ELR (cell line): ENCODE results near the gene SPTA1.
"Not testable (repeated sequence)": the region's sequence is repeated elsewhere in the genome, so short reads cannot be mapped to it uniquely, and the experiment has no call there.

Experiments
- DNase-seq: peaks from one replicate; pipeline ENCODE4 v3.0.0-alpha.2; 2015; ENCODE audit warnings: low read depth

The SPTA1 gene

DNA sequence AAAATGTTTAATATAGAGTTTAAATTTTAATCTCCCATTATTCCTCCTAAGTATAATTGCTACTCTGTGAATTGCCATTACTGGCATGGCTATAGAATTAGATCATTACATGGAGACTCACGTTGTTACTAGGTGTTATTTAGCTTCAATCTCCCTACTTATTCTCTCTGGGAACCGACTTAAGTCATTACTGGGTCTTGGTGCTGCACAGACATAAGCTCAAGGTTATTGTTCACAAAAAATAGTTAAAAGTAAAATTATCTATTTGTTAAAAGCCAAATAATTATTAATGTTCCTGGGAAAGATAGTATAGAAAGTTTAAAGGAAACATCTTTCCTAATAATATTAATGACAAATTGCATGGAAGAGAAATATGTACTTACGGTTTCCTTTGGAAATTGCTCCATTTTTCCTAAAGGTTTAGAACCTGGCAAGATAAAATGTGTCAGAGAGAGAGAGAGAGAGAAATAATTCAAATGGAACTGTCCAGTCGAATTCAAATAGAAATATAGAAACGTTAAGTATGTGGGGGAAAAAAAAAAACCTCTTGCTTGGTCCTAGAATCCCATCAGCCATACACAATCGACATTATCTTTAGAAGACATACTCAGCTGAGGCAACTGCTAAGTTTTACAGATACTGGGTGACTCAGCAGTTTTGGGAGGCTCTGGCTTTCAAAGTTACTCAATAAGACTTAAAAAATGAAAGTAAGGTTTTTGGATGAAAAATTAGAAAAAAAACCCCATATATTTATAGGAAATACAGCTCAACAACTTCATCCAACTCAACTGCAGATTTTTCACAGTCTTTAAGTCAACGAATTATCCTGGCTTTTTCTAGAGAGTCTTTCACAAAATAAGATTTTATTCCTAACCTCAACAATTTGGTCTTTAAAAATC, at the start of gene SPTA1:
SPTA1 (minus strand) TSS at position 605 of the 899 bp plus-strand sequence; CDS start at position 407, 198 bp downstream.
- no peak for DNase-seq

DNA sequence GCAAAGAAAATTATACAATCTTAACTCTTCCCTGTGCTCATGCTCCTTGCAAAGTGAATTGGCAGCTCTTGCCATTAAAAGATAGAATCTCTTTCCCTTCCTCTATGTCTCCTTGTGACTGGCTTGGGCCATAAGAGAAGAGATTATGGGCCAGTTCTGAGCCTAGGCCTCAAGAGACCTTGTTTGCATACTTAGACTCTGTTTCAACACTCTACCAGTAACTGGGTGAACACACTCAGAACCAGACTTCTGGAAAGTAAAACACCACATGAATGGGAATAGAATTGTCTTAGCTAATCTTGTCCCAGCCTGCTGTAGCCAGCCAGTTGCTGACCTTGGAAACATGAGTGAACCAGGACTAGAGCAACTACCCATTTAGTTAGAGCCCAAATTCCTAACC, 49.3 kb upstream of the SPTA1 start:
- no peak for DNase-seq

DNA sequence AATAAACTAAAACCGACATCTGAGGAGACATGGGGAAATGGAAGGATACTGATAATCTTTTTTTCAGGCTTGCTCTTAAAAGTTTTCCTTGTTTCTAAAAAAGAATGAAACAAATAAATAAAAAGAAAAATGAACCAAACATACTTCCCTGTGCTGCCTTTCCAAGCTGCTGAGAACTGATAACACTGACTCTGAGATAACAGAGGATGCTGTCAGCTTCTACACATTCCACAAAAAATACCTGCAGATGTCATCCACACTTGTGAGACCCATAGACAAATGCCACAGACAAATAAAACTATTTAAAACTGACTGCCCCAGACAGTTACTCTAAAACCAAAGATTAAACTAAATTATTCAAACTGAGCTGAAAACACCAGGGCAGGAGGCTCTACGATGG, 46.0 kb upstream of the SPTA1 start:
- DNase-seq = no peak

DNA sequence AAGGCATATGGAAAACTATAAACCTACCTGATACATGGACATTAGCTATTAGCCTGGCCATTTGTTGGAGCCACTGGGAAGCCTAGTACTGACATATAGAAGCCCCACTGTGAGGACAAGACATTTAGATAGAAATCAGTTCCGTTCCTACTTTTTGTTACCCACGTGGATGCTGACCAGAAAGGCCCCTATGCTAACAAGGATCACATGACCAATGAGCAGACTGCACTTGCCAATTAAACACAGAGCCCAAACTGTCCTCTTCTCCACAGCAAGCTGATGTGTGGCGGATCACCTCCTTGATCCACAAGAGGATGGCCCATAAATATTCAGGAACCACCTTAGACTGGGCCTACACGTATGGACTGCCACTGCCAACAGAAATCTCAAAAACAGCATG, 45.2 kb upstream of the SPTA1 start:
- DNase-seq = no peak

DNA sequence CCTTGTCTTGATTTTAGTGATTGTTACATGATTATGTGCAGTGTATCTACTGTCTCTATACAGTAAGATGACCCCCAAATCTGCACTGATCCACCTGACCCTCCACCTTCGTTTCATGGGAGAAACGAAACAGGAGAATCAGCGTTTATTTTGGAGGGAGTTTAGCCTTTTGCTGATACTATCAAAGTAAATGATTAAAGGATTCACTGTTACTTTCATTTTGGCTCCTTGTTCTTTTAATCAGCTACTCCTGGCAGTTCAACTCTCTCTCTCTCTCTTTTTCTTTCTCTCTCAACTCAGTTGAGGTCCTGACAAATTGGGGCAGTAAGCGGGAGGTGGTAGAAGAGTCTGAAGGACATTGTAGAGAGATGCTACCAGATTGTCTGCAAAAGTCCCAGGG, 43.9 kb upstream of the SPTA1 start:
- no peak for DNase-seq

DNA sequence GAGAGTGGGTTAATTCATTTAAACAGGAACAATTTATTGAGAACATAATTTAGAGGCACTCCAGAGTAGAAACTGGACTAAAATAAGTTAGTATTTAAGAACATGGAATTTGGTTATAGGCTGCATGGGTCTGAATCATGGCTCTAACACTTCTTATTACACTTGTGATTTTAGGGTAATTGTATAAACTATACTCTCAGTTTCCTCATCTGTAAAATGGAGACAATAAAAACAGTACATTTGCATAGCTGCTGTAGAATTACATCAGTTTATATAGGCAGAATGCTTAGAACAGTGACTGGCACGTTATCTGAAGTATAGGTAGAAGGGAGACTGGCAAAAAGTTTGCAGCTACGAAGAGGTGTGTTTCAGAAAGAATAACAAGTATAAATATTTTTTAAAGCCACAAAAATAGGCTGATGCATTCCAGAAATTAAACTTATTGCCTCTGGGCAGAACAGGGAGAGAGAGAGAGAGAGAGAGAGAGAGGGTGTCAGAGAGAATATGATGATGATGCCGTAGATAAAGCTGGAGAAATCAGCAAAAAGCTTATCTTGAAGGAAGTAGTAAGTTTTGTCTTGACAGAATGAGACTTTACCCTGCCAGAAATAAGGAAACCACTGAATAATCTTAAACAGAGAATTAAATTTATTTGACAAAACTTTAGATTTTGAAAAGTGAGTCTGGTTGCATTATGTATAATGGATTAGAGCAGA, 42.2 kb upstream of the SPTA1 start:
- DNase-seq = no peak

DNA sequence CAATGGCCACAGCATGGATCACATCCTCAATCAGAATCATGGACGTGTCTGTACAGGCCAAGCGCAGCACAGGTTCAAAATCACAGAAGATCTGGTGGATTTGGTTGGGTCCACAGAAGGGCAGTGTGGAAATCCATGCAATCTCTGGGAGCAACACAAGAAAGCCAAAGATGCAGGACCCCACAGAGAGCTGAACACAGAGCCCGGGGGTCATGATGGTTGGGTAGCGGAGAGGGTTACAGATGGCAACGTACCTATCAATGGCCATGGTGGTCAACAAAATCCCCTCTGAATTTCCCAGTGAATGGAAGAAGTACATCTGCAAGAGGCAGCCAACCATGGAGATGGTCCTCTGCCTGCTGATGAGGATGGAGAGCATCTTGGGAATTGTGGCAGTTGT, 37.9 kb upstream of the SPTA1 start:
- DNase-seq = no peak

DNA sequence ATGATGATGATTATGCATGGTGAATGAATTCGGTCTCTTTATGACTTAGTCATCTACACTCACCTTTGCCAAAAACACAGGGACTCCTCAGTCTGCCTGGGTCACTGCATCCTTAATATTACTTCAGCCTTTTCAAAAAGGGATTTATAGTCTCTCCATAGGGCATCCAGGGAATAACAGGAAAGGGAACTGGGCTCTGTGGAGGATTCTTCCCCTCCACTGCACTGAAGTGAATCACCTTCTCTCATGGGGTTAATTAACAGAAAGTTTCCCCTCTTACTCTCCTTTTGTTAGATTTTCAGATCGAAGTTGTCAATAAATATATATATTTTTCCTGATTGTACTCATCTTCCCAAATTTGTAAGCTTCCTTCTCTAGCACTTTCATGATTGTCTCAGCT, 34.1 kb upstream of the SPTA1 start, which contains the start of gene OR6K3:
OR6K3 (minus strand) TSS at position 101 of the 400 bp plus-strand sequence. CDS start 2,605 bp downstream, outside the sequence.
- no peak for DNase-seq

DNA sequence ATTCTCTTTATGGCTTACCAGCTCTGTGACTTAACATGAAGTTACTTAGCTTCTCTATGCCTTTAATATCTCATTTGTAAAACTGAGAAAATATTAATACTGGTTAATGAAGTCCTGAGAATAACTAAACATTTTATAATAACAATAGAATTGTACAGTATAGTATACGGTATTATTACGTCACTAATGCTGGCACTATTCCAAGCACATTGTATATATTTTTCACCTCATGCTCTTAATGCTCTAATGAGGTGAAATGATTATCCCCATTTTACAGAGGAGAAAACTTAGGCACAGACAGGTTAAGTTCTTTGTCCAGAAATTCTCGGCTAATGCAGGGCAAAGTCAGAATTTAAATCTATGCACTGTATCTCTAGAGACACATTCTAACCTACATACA, 33.1 kb upstream of the SPTA1 start:
- no peak for DNase-seq

DNA sequence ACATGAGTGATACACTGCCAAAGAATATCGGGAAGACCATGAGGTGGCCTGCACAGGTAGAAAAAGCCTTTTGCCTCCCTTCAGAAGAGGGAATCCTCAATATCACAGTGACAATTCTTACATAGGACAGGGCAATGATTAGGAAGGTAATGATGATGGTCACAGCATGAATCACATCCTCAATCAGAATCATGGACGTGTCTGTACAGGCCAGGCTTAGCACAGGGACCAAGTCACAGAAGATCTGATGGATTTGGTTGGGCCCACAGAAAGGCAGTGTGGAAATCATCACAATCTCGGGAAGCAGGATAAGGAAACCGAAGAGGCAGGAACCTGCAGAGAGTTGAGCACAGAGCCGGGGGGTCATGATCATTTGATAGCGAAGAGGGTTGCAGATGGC, 30.8 kb upstream of the SPTA1 start:
- DNase-seq = no peak

DNA sequence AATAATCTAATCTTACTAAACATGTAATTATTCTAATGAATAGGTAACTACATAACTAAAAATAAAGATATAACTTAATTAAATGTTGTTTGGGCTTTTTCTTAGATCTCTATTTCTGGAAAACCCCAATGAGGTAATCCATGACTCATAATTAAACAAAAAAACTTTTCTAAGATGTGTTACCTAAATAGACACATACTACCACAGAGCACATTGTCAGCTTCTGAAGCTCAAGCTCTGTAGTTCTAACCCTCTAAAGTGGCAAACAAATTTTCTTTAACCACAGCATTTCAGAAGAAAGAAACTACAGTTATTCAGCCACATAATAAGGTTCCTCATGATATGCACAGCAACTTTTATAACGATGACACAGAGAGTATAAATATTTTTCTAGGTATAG, 29.8 kb upstream of the SPTA1 start:
- DNase-seq = no peak

DNA sequence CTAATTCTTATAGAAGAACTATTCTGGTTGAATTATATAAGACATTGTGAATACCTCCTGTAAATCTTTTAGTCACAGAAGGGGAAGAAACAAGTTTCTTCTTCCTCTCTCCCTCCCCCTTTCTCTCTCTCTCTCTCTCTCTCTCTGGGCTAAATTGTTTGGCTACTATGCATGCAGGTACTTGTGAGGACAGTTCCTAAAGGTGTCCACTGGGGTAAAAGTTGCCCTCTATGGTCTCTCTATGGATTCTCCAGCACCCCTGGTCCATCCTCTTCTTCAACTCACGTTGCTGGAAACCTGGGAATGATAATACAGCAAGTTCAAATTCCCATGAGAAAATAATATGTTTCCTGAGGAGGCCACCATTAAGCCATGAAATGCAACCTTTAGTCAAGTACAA, 28.2 kb upstream of the SPTA1 start:
- no peak for DNase-seq

DNA sequence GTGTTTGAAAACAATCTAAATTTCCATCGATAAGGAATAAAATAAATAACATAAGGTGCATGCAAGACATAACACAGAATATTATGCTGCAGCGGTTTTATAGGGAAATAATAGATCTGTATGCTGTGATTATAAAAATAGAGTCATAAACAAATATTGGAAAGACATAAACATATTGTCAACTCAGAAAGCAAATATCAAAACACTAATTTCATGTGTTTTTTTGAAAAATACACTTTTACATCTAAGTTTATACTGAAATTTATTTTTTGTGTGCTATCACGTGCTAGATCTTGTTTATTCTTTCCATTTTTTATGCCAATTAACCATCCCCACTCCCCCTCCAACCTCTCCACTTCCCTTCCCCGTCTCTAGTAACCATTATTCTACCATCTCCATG, 24.6 kb upstream of the SPTA1 start:
- DNase-seq = no peak

DNA sequence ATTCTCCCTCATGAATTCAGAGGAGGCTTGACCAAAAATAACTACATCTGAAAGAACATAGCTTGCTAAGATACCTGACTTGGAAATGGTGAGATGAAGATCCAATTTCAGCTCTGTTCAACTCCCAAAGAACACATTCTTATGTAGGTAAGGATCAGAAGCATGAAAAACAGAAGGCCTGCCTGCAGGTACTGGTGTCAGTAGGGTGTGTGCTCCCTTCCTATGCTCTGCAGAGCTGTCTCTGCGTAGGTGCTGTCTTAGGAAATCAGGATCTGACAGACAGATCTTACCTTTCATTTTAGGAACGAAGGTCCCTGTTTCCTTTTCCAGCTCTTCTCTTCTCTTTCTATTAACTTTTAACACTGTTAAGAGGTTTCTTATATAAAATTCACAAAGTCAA, 19.6 kb upstream of the SPTA1 start:
- DNase-seq = no peak

DNA sequence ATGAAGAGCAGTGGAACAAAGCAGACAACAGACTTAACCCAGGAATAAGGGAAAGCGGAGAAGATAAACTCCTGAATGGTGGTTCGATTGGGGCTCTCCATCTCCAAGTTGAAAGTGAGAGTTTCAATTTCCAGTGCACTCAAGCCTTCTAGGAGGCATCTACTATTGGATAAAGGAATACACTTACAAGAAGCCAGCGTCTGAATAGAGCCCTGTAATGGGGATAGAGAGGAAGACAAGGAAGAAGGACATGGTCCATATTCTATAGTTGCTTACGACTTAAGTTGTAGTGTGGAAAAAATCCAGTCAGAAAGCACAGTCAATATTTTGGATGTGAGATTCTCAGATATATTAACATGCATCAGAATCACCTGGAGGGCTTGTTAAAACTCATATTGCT, 14.0 kb upstream of the SPTA1 start, which contains the start of gene OR6K2:
OR6K2 (minus strand) TSS at position 101 of the 400 bp plus-strand sequence; CDS start at position 101, 0 bp downstream.
- no peak for DNase-seq

DNA sequence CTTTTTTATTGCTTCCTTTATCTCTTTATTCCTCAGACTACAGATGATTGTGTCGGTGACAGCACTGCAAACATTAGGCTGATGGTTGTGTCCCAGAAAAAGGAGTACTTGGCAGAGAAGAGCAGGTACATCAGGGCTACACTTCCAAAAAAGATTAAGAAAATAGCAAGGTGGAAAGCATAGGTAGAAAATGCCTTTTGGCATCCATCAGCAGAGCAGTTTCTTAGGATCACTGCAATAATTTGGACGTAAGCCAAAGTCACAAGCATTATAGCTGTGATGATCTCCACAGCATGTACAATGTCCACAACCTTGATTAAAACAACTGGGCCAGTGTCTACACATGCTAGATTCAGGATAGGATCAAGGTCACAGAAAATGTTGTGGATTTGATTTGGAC, 8.1 kb upstream of the SPTA1 start:
- no peak for DNase-seq

DNA sequence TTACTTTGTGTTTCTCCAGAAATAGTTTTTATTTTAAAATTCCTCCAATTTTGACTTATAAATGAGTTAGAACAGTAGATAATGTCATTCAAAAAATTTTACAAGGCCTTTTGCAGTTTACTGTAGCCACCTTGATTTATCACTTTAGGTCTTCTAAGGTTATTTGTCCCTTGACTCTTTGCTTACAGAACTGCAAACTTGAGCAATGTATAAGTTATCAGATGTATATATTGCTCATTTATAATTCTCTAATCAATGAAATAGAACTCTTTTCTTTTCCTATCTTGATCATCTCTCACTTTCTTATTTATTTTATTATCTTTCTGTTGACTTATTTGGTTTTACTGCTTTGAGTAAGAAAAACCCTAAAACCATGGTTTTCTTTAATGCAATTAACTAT, 5.8 kb upstream of the SPTA1 start:
- DNase-seq = no peak

DNA sequence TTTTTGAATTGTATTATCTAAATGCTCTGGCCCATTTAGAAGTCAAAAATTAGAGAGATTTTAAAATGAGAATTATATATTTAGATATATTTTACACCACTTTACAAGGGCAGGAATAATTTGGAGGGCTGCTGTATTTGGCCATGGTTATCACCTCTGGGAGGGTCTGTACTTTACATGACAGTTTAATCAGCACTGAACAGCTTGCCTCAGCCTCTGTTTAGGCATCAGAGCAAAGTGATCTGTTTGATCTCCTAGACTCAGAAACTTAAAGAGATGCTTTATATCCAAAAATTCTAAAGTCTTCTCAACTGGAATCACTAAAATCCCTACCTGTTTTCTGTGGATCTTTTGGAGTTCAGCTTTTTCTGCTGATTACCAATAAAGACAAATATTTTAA, 5.4 kb upstream of the SPTA1 start:
- no peak for DNase-seq

DNA sequence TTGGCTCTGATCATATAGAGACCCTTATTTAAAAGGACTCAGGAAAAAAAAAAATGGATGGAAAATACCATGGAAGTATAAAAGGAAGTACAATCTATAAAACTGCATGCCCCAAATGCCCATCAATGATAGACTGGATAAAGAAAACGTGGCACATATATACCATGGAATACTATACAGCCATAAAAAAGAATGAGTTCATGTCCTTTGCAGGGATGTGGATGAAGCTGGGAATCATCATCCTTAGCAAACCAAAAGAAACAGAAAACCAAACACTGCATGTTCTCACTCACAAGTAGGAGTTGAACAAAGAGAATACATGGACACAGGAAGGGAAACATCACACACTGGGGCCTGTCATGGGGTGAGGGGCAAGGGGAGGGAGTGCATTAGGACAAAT, 4.6 kb upstream of the SPTA1 start:
- not testable (repeated sequence) for DNase-seq

DNA sequence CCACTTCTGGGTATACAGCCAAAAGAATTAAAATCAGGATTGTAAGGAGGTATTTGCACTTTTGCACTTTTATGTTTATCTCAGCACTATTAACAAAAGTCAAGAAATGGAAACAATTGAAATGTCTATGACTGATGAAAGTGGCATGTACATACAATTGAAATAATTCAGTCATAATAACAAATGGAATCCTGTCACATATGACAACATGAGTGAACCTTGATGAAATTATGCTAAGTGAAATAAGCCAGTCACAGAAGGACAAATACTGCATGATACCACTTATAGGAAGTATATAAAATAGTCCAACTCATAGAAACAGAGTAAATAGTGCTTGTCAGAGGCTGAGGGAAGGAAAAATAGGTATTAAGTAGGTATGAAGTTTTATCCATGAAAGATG, 3.4 kb upstream of the SPTA1 start:
- no peak for DNase-seq

DNA sequence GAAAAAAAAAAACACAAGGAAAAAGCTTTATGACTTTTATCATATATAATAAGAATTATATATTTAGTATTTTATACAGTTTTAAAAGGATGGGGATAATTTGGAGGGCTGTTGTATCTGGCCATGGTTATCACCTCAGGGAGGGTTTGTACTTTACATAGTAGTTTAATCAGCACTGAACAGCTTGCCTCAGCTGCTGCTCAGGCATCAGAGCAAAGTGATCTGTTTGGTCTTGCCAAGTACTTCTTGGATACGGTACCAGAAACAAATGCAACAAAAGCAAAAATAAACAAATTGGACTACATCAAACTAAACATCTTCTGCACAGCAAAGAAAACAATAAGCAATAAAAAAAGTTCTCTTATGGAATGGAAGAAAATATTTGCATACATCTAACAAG, 2.6 kb upstream of the SPTA1 start:
- DNase-seq = no peak

DNA sequence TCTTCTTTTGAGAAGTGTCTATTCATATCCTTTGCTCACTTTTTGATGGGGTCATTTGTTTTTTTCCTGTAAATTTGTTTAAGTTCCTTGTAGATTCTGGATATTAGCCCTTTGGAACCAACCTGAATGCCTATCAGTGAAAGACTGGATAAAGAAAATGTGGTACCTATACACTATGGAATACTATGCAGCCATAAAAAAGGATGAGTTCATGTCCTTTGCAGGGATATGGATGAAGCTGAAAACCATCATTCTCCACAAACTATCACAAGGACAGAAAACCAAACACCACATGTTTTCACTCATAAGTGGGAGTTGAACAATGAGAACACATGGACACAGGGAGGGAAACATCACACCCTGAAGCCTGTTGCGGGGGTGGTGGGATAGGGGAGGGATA, 1.8 kb upstream of the SPTA1 start:
- DNase-seq = not testable (repeated sequence)

DNA sequence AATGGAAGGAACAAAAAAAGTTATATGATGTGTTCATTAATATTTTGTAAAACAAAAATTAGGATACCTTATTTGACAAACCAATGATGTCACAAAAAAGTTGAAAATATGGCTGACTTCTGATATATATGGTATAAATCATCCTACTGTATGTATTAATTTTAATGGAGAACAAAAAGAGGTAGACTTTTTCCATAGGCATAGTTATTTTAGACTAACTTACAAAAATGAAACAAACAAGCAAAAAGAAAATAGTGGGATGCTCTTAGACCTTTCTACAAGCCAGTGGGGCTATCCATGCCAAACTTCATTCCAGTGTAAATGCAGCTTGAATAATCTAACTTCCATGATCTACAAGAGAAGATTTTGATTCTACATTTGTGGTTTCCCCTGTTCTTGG, 522 bp upstream of the SPTA1 start:
- no peak for DNase-seq
